ENCODE measurements around the gene IFT80. TPM values are rescaled to one million over a fixed set of nuclear protein-coding genes. Genes with fewer than 3 reads are reported as not detected.
A peak's percentile ranks its signal among the peaks of the same experiment; 100 is the strongest.

IFT80 gene
- polyA plus RNA-seq (2012; ENCODE audit: insufficient read depth, insufficient read length): 21.3 TPM

- peak; percentile 94 for DNase-seq (ENCODE audit: low read depth, low spot score)
- H3K4me3 ChIP-seq (ENCODE audit: low read length): peak within 1 kb of the TSS; percentile 99
Observed at GRCh38 chr3:160399125-160400029, at the start of gene IFT80, which contains the start of gene SMC4. Gene IFT80, minus strand, starts transcription at chr3:160399225. Its CDS starts 14,625 bp downstream, at chr3:160384600. Gene SMC4, plus strand, starts transcription at chr3:160399650. Its CDS starts 1,177 bp downstream, at chr3:160400827.

GRCh38 chr3:160447544-160447943 lies 48.5 kb upstream of the IFT80 start:
- H3K4me3 ChIP-seq (ENCODE audit: low read length): no peak overlapping the region
- no peak for DNase-seq (ENCODE audit: low read depth, low spot score)

GRCh38 chr3:160446522-160447056 lies 47.6 kb upstream of the IFT80 start:
- no peak overlapping the region for H3K4me3 ChIP-seq (ENCODE audit: low read length)
- DNase-seq (ENCODE audit: low read depth, low spot score): no peak

GRCh38 chr3:160445854-160446253 lies 46.8 kb upstream of the IFT80 start:
- DNase-seq (ENCODE audit: low read depth, low spot score): no peak
- H3K4me3 ChIP-seq (ENCODE audit: low read length): no peak overlapping the region

GRCh38 chr3:160444411-160444810 lies 45.4 kb upstream of the IFT80 start:
- H3K4me3 ChIP-seq (ENCODE audit: low read length): no peak overlapping the region
- no peak for DNase-seq (ENCODE audit: low read depth, low spot score)

- H3K4me3 ChIP-seq (ENCODE audit: low read length): no peak overlapping the region
- no peak for DNase-seq (ENCODE audit: low read depth, low spot score)
Observed at GRCh38 chr3:160440687-160441086, 41.7 kb upstream of the IFT80 start.

GRCh38 chr3:160437083-160437455 lies 38.0 kb upstream of the IFT80 start:
- H3K4me3 ChIP-seq (ENCODE audit: low read length): no peak overlapping the region
- no peak for DNase-seq (ENCODE audit: low read depth, low spot score)

GRCh38 chr3:160435747-160436146 lies 36.7 kb upstream of the IFT80 start:
- no peak for DNase-seq (ENCODE audit: low read depth, low spot score)
- no peak overlapping the region for H3K4me3 ChIP-seq (ENCODE audit: low read length)

GRCh38 chr3:160435095-160435494 lies 36.1 kb upstream of the IFT80 start:
- H3K4me3 ChIP-seq (ENCODE audit: low read length): no peak overlapping the region
- DNase-seq (ENCODE audit: low read depth, low spot score): no peak

GRCh38 chr3:160434071-160434470 lies 35.0 kb upstream of the IFT80 start:
- DNase-seq (ENCODE audit: low read depth, low spot score): no peak
- no peak overlapping the region for H3K4me3 ChIP-seq (ENCODE audit: low read length)

- peak; percentile 21 for DNase-seq (ENCODE audit: low read depth, low spot score)
- H3K4me3 ChIP-seq (ENCODE audit: low read length): no peak overlapping the region
Observed at GRCh38 chr3:160427832-160428424, 28.9 kb upstream of the IFT80 start.

- no peak overlapping the region for H3K4me3 ChIP-seq (ENCODE audit: low read length)
- no peak for DNase-seq (ENCODE audit: low read depth, low spot score)
Observed at GRCh38 chr3:160417311-160417710, 18.3 kb upstream of the IFT80 start.

GRCh38 chr3:160413613-160414248 lies 14.7 kb upstream of the IFT80 start:
- H3K4me3 ChIP-seq (ENCODE audit: low read length): no peak overlapping the region
- DNase-seq (ENCODE audit: low read depth, low spot score): peak; percentile 79

- DNase-seq (ENCODE audit: low read depth, low spot score): no peak
- no peak overlapping the region for H3K4me3 ChIP-seq (ENCODE audit: low read length)
Observed at GRCh38 chr3:160412477-160412876, 13.5 kb upstream of the IFT80 start.

- no peak for DNase-seq (ENCODE audit: low read depth, low spot score)
- no peak overlapping the region for H3K4me3 ChIP-seq (ENCODE audit: low read length)
Observed at GRCh38 chr3:160409812-160410610, 11.0 kb upstream of the IFT80 start.

- H3K4me3 ChIP-seq (ENCODE audit: low read length): no peak overlapping the region
- no peak for DNase-seq (ENCODE audit: low read depth, low spot score)
Observed at GRCh38 chr3:160403796-160404470, 4.9 kb upstream of the IFT80 start.

GRCh38 chr3:160403028-160403545 lies 4.1 kb upstream of the IFT80 start:
- DNase-seq (ENCODE audit: low read depth, low spot score): no peak
- no peak overlapping the region for H3K4me3 ChIP-seq (ENCODE audit: low read length)
